H1 (cell line): ENCODE measurements around the gene EPB41L4A. TPM values are rescaled to one million over a fixed set of nuclear protein-coding genes. Genes with fewer than 3 reads are reported as not detected.
A peak's percentile ranks its signal among the peaks of the same experiment; 100 is the strongest.

ENCODE experiments used
- CTCF ChIA-PET: fragments of 300-600 bp; sonication (Branson Sonifier 250); formaldehyde crosslinking; loops from one replicate; lab custom pipeline; 2021; ENCODE audit not compliant: partially characterized antibody; lab: Charles Lee
- POLR2A ChIA-PET: fragments of 300-600 bp; sonication (Branson Sonifier 250); formaldehyde crosslinking; loops from one replicate; lab custom pipeline; 2021; ENCODE audit warnings: inconsistent platforms; ENCODE audit not compliant: partially characterized antibody; lab: Charles Lee
- DNase-seq, 2 experiments: peaks; one replicate each; pipeline versions ENCODE4 v3.0.0 to v3.0.0-alpha.2; 2010 to 2022; ENCODE audit warnings: low spot score in 2 of 2, low read depth in 1 of 2, mixed read lengths in 1 of 2
- FAIRE-seq: peaks from 2 replicates; lab custom pipeline; 2011; peaks lifted over from hg19 to GRCh38; lab: Jason Lieb, UNC
- H2AFZ ChIP-seq: 2 replicates; pipeline ENCODE4 v1.8.1; 2012; ENCODE audit warnings: low read length, inconsistent platforms
- H2AK5ac ChIP-seq: 2 replicates; pipeline ENCODE4 v1.6.1; 2013; ENCODE audit warnings: low read depth, low read length
- H2BK120ac ChIP-seq: replicated peaks from 2 replicates; pipeline ENCODE3; 2013; ENCODE audit warnings: low read depth, low read length, inconsistent platforms
- H2BK12ac ChIP-seq: 2 replicates; pipeline ENCODE4 v1.6.1; 2013; ENCODE audit warnings: low read depth, low read length
- H2BK15ac ChIP-seq: 2 replicates; pipeline ENCODE4 v1.6.1; 2013; ENCODE audit warnings: low read length
- H2BK20ac ChIP-seq: 2 replicates; pipeline ENCODE4 v1.6.1; 2013; ENCODE audit warnings: low read length
- H2BK5ac ChIP-seq: 2 replicates; pipeline ENCODE4 v1.6.1; 2013; ENCODE audit warnings: low read depth, low read length
- H3K14ac ChIP-seq: 2 replicates; pipeline ENCODE4 v1.6.1; 2013; ENCODE audit warnings: inconsistent platforms; ENCODE audit not compliant: insufficient read length
- H3K18ac ChIP-seq: 2 replicates; pipeline ENCODE4 v1.6.1; 2013; ENCODE audit warnings: low read length; ENCODE audit errors: extremely low read depth
- H3K23ac ChIP-seq: 2 replicates; pipeline ENCODE4 v1.6.1; 2013; ENCODE audit warnings: inconsistent platforms; ENCODE audit not compliant: insufficient read length
- H3K23me2 ChIP-seq: 2 replicates; pipeline ENCODE4 v1.6.1; 2013; ENCODE audit warnings: low read depth, low read length
- H3K27ac ChIP-seq: 2 replicates; pipeline ENCODE4 v1.6.1; 2011; ENCODE audit warnings: low read depth, low read length, inconsistent platforms
- H3K27me3 ChIP-seq, 4 experiments: replicated peaks in 1 of 4; 1 replicate in 1 of 4; 2 replicates in 3 of 4; pipeline versions ENCODE4 v1.6.1 to v1.8.1; 2011 to 2013; ENCODE audit warnings: low read length in 3 of 4, mild to moderate bottlenecking in 3 of 4, inconsistent platforms in 2 of 4, mixed read lengths in 2 of 4, moderate library complexity in 1 of 4; ENCODE audit not compliant: control insufficient read depth in 3 of 4, insufficient read depth in 3 of 4; ENCODE audit errors: extremely low read depth in 1 of 4
- H3K36me3 ChIP-seq, 4 experiments: 2 replicates each; pipeline versions ENCODE4 v1.6.1 to v1.8.1; 2011 to 2013; ENCODE audit warnings: mild to moderate bottlenecking in 4 of 4, low read length in 3 of 4, moderate library complexity in 2 of 4, control low read depth in 1 of 4, inconsistent platforms in 1 of 4; ENCODE audit not compliant: insufficient read depth in 4 of 4, control insufficient read depth in 2 of 4
- H3K4ac ChIP-seq: replicated peaks from 2 replicates; pipeline ENCODE3; 2013; ENCODE audit warnings: low read length, low read depth, mixed read lengths, inconsistent platforms; ENCODE audit not compliant: insufficient read length
- H3K4me1 ChIP-seq, 4 experiments: replicated peaks in 1 of 4; 1 replicate in 1 of 4; 2 replicates in 3 of 4; pipeline versions ENCODE4 v1.6.1 to v1.8.1; 2011 to 2013; ENCODE audit warnings: low read length in 3 of 4, inconsistent platforms in 2 of 4, mixed read lengths in 1 of 4; ENCODE audit not compliant: insufficient read depth in 4 of 4, control insufficient read depth in 3 of 4
- H3K4me2 ChIP-seq, 2 experiments: 2 replicates each; pipeline versions ENCODE4 v1.6.1 to v1.8.1; 2011 to 2013; ENCODE audit warnings: low read depth in 2 of 2, low read length in 2 of 2, control low read depth in 1 of 2, inconsistent platforms in 1 of 2, mild to moderate bottlenecking in 1 of 2; ENCODE audit not compliant: insufficient read depth in 1 of 2
- H3K4me3 ChIP-seq, 4 experiments: fragments of 200-600, 300-600 bp in 1 of 4; sonication (generic), shearing (Covaris generic), sonication (Bioruptor Twin) in 1 of 4; 2 replicates each; pipeline versions ENCODE4 v1.5.1 to v1.8.1; 2011 to 2016; ENCODE audit warnings: low read length in 4 of 4, low read depth in 3 of 4, control low read depth in 2 of 4, inconsistent platforms in 2 of 4, mild to moderate bottlenecking in 2 of 4, mixed read lengths in 1 of 4, moderate library complexity in 1 of 4; ENCODE audit not compliant: insufficient read depth in 2 of 4; ENCODE audit errors: extremely low read depth in 1 of 4
- H3K56ac ChIP-seq: replicated peaks from 2 replicates; pipeline ENCODE3; 2013; ENCODE audit warnings: low read depth, mild to moderate bottlenecking, mixed read lengths, low read length, inconsistent platforms; ENCODE audit not compliant: insufficient read length
- H3K79me1 ChIP-seq: 2 replicates; pipeline ENCODE4 v1.6.1; 2013; ENCODE audit warnings: low read depth, low read length, control low read depth
- H3K79me2 ChIP-seq, 2 experiments: 2 replicates each; pipeline versions ENCODE4 v1.6.1 to v1.8.1; 2012 to 2013; ENCODE audit warnings: low read length in 2 of 2, mild to moderate bottlenecking in 2 of 2, inconsistent platforms in 1 of 2; ENCODE audit not compliant: insufficient read depth in 2 of 2, control insufficient read depth in 1 of 2
- H3K9ac ChIP-seq, 4 experiments: replicated peaks in 1 of 4; 1 replicate in 1 of 4; 2 replicates in 3 of 4; pipeline versions ENCODE4 v1.6.1 to v1.8.1; 2011 to 2013; ENCODE audit warnings: low read depth in 3 of 4, low read length in 3 of 4, control low read depth in 2 of 4, mild to moderate bottlenecking in 2 of 4, moderate library complexity in 2 of 4, inconsistent platforms in 1 of 4; ENCODE audit errors: extremely low read depth in 1 of 4
- H3K9me3 ChIP-seq, 2 experiments: 2 replicates each; pipeline versions ENCODE4 v1.6.1 to v1.8.1; 2012 to 2013; ENCODE audit warnings: mild to moderate bottlenecking in 2 of 2, moderate library complexity in 2 of 2, control low read depth in 1 of 2, inconsistent platforms in 1 of 2, low read depth in 1 of 2, low read length in 1 of 2, mixed read lengths in 1 of 2; ENCODE audit not compliant: insufficient read depth in 2 of 2
- H4K20me1 ChIP-seq, 2 experiments: replicated peaks in 1 of 2; 2 replicates each; pipeline versions ENCODE3 to v1.8.1; 2011 to 2013; ENCODE audit warnings: inconsistent platforms in 2 of 2, low read length in 2 of 2, mild to moderate bottlenecking in 1 of 2; ENCODE audit not compliant: insufficient read depth in 2 of 2, control insufficient read depth in 1 of 2
- H4K5ac ChIP-seq: 2 replicates; pipeline ENCODE4 v1.6.1; 2013; ENCODE audit warnings: low read length, low read depth, mixed read lengths, inconsistent platforms; ENCODE audit not compliant: insufficient read length
- H4K8ac ChIP-seq: 2 replicates; pipeline ENCODE4 v1.8.0; 2013; ENCODE audit warnings: mild to moderate bottlenecking, moderate library complexity, low read length, inconsistent platforms; ENCODE audit not compliant: insufficient read depth; ENCODE audit errors: extremely low read depth
- H4K91ac ChIP-seq: replicated peaks from 2 replicates; pipeline ENCODE3; 2013; ENCODE audit warnings: low read length, mixed read lengths, inconsistent platforms; ENCODE audit not compliant: insufficient read length
- ATF3 ChIP-seq: IDR thresholded peaks from 2 replicates; pipeline ENCODE4 v1.6.1; 2011; ENCODE audit warnings: low read depth, mild to moderate bottlenecking, low read length; ENCODE audit not compliant: insufficient read depth
- CTBP2 ChIP-seq: IDR thresholded peaks from 2 replicates; pipeline ENCODE4 v1.7.0; 2011; ENCODE audit warnings: borderline replicate concordance, mild to moderate bottlenecking, moderate library complexity, mixed read lengths, low read length; ENCODE audit not compliant: insufficient read depth, insufficient read length
- GTF2F1 ChIP-seq: IDR thresholded peaks from 2 replicates; pipeline ENCODE4 v1.6.1; 2012; ENCODE audit warnings: low read depth, low read length, improper control_type of control experiment, borderline replicate concordance
- NRF1 ChIP-seq: IDR thresholded peaks from 2 replicates; pipeline ENCODE4 v1.6.1; 2011; ENCODE audit warnings: mild to moderate bottlenecking, low read depth, low read length, improper control_type of control experiment
- PHF8 ChIP-seq: fragments of 200-600 bp; sonication (generic); conservative IDR thresholded peaks from 2 replicates; pipeline ENCODE4 v1.7.1; 2012; ENCODE audit warnings: low read depth, mild to moderate bottlenecking, inconsistent platforms, low read length, moderate library complexity
- POU5F1 ChIP-seq: IDR thresholded peaks from 2 replicates; pipeline ENCODE4 v1.6.1; 2011; ENCODE audit warnings: low read depth, mild to moderate bottlenecking, low read length, moderate library complexity
- RNF2 ChIP-seq: fragments of 200-900, 300-1000 bp; sonication (generic); IDR thresholded peaks from 2 replicates; pipeline ENCODE4 v1.7.1; 2016; ENCODE audit warnings: borderline replicate concordance, low read depth, mild to moderate bottlenecking, antibody characterized with exemption, low read length; ENCODE audit not compliant: poor library complexity, severe bottlenecking; ENCODE audit errors: missing control alignments
- SP2 ChIP-seq: IDR thresholded peaks from 2 replicates; pipeline ENCODE4 v1.6.1; 2012; ENCODE audit warnings: mild to moderate bottlenecking, low read length, inconsistent platforms
- WGBS, 2 experiments: shearing (Covaris generic) in 1 of 2; methylation state at CpG; one replicate each; pipeline versions ENCODE4 v1.1.6 to v1.1.7; 2013 to 2015; ENCODE audit warnings: low lambda C conversion rate in 2 of 2, mixed read lengths in 2 of 2, inconsistent platforms in 1 of 2, low coverage in 1 of 2, missing lambda C conversion rate in 1 of 2; ENCODE audit not compliant: insufficient replicate concordance in 2 of 2, insufficient coverage in 1 of 2, insufficient read length in 1 of 2; ENCODE audit errors: extremely low coverage in 1 of 2, missing lambda C conversion rate in 1 of 2; 5-methylcytosine and 5-hydroxymethylcytosine counted together
- polyA plus RNA-seq, 7 experiments: library from polyadenylated mRNA; depleted of rRNA in 3 of 7; stranded (reverse) in 5 of 7; unstranded in 2 of 7; fragments of >200 nt in 5 of 7; fragments of 200-250 nt in 2 of 7; gene quantifications; 1 replicate in 5 of 7; 2 replicates in 1 of 7; 4 replicates in 1 of 7; pipeline versions ENCODE4 v1.2.1 to v1.2.3, GENCODE V29; 2011 to 2013; ENCODE audit warnings: missing spikeins in 2 of 7, mixed read lengths in 2 of 7
- total RNA-seq: library from RNA; stranded (reverse); fragmentation: NEBNext Ultra II Directional; extraction: Animal tissue kit (Norgen Biotek cat#: 25700); gene quantifications from 2 replicates; pipeline ENCODE4 v1.2.1, GENCODE V29; 2021
- TF ChIP-seq, protein P1 (sequence below): IDR thresholded peaks from 2 replicates; pipeline ENCODE4 v1.6.1; 2012; ENCODE audit warnings: inconsistent platforms
- TF ChIP-seq, protein P2 (sequence below): IDR thresholded peaks from 2 replicates; pipeline ENCODE4 v1.6.1; 2011; ENCODE audit warnings: low read length, improper control_type of control experiment

The EPB41L4A gene
- total and polyA plus RNA-seq, 2 of the 8 experiments (the other 6 are each of a cell fraction or from before 2014, with no cell fraction given): 1.6 to 4.6 TPM

GRCh38 chr5:112349371-112349770 lies 69.7 kb downstream of the EPB41L4A start:
- no peak overlapping the region for H3K18ac ChIP-seq

More at GRCh38 chr5:112349371-112349770, 69.7 kb downstream of the EPB41L4A start:
- Histone ChIP-seq H3K23me2 (no peaks in the 10 kb centered on the region; the same call in 1 of the 2 replicates), H2BK5ac (no peak overlapping the region), H3K79me1 (no peaks in the 10 kb centered on the region), H3K4me1 (peaks cover 4 to 16% (median 13%) of the 10 kb centered on the region in 4 experiments), H2AK5ac (peak overlapping the region; percentile 8; the same call in 1 of the 2 replicates), H2AFZ (no peak overlapping the region), H4K5ac (no peak overlapping the region), H2BK20ac (no peak overlapping the region), H3K14ac (no peak overlapping the region), H3K9me3 (no peaks in the 10 kb centered on the region), H4K91ac (no peak overlapping the region), H3K4ac (no peak overlapping the region), H3K56ac (no peak overlapping the region), H3K4me2 (no peak overlapping the region), H3K79me2 (no peaks in the 10 kb centered on the region), H2BK120ac (no peak overlapping the region), H2BK15ac (no peak overlapping the region), H3K27me3 (no peaks in the 10 kb centered on the region), H3K36me3 (no peaks in the 10 kb centered on the region), H3K23ac (no peak overlapping the region), H3K4me3 (no peak overlapping the region), H3K9ac (no peak overlapping the region), H2BK12ac (no peak overlapping the region), H3K27ac (no peak overlapping the region), H4K8ac (no peak overlapping the region), H4K20me1 (no peaks in the 10 kb centered on the region)
- no peak for TF ChIP-seq POU5F1
- TF ChIP-seq, protein P1, sequence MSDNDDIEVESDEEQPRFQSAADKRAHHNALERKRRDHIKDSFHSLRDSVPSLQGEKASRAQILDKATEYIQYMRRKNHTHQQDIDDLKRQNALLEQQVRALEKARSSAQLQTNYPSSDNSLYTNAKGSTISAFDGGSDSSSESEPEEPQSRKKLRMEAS: no peak
- no peak for TF ChIP-seq GTF2F1
- TF ChIP-seq PHF8: no peak
- TF ChIP-seq SP2: no peak
- TF ChIP-seq, protein P2, sequence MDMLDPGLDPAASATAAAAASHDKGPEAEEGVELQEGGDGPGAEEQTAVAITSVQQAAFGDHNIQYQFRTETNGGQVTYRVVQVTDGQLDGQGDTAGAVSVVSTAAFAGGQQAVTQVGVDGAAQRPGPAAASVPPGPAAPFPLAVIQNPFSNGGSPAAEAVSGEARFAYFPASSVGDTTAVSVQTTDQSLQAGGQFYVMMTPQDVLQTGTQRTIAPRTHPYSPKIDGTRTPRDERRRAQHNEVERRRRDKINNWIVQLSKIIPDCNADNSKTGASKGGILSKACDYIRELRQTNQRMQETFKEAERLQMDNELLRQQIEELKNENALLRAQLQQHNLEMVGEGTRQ: no peak
- no peak for TF ChIP-seq RNF2
- no peak for TF ChIP-seq NRF1
- no peak for TF ChIP-seq ATF3
- TF ChIP-seq CTBP2: no peak
- ChIA-PET CTCF (interaction anchor here (1.3 to 4.4 kb wide), 2 partner anchors 8 to 17 kb away, joined by 4 to 25 read pairs; no protein-coding TSS in a partner anchor), POLR2A (interaction anchor here (1.0 kb wide), 1 partner anchor 70 kb away, joined by 3 read pairs; no protein-coding TSS in a partner anchor)
- WGBS, 2 experiments: 90% methylated on average over 3 of the region's 3 CpGs; no CpG with 5 or more reads in 1 of the 2 experiments
- no peak for FAIRE-seq
- DNase-seq: no peak
